ENCODE results near the gene DLEU7.

DLEU7 gene

GRCh38 chr13:50788551-50789210 is 54.8 kb downstream of the DLEU7 start:
- no peak for FAIRE-seq

GRCh38 chr13:50787316-50788195 is 55.9 kb downstream of the DLEU7 start:
- FAIRE-seq: no peak

- FAIRE-seq: no peak
Measured at GRCh38 chr13:50783717-50784290, 59.7 kb downstream of the DLEU7 start.

- FAIRE-seq: no peak
Measured at GRCh38 chr13:50783066-50783465, 60.4 kb downstream of the DLEU7 start.

- FAIRE-seq: no peak
Measured at GRCh38 chr13:50780201-50781015, 63.1 kb downstream of the DLEU7 start.

GRCh38 chr13:50779443-50780200 is 63.9 kb downstream of the DLEU7 start:
- no peak for FAIRE-seq
